HCT116 (cell line): Measurements from ENCODE around the gene SIVA1. TPM values are rescaled to one million over a fixed set of nuclear protein-coding genes. Genes with fewer than 3 reads are reported as not detected.

Source experiments
- ATAC-seq: fragments of 200-7000 bp; cut with Tn5 transposase; 2 replicates; pipeline ENCODE4 v1.9.1; 2020; ENCODE audit warnings: mild to moderate bottlenecking, moderate library complexity
- BruUV-seq: library from RNA; stranded (reverse); fragments of 400-500 nt; replicated peaks from 2 replicates; lab custom pipeline; 2021; lab: Mats Ljungman, UMichigan
- CTCF ChIA-PET: fragments of 300-600 bp; sonication (Branson Sonifier 250); formaldehyde crosslinking; loops from one replicate; lab custom pipeline; 2021; ENCODE audit warnings: antibody characterized with exemption; lab: Charles Lee
- POLR2A ChIA-PET: fragments of 300-600, 350-600 bp; sonication (Branson Sonifier 250); formaldehyde crosslinking; loops from one replicate; lab custom pipeline; 2021; ENCODE audit warnings: antibody characterized with exemption; lab: Charles Lee
- RAD21 ChIA-PET, 2 experiments: fragments of 300-600 bp; sonication (Branson Sonifier 250); formaldehyde crosslinking; loops; one replicate each; lab custom pipeline; 2023; ENCODE audit warnings: low total read pairs in 2 of 2; ENCODE audit not compliant: uncharacterized antibody in 2 of 2, unreplicated experiment in 2 of 2, low non-redundant PET in 1 of 2; lab: Charles Lee
- DNase-seq: peaks from one replicate; pipeline ENCODE4 v3.0.0-alpha.2; 2010; ENCODE audit warnings: low read depth, low spot score
- H2AFZ ChIP-seq: fragments of 200-600 bp; shearing (Covaris generic), sonication (generic); 2 replicates; pipeline ENCODE4 v1.6.1; 2017; ENCODE audit warnings: low read depth, mixed run types, mixed read lengths, antibody characterized with exemption, low read length; ENCODE audit not compliant: poor library complexity, severe bottlenecking
- H3K27ac ChIP-seq: 2 replicates; pipeline ENCODE4 v1.5.1; 2012; ENCODE audit warnings: low read depth, low read length
- H3K27me3 ChIP-seq: fragments of 200-600 bp; sonication (generic); 2 replicates; pipeline ENCODE4 v1.6.1; 2016; ENCODE audit warnings: mixed run types, low read length, mixed read lengths; ENCODE audit not compliant: insufficient read depth
- H3K36me3 ChIP-seq, 2 experiments: fragments of 200-500 bp in 1 of 2; fragments of 200-600 bp in 1 of 2; sonication (Bioruptor generic) in 1 of 2; sonication (generic) in 1 of 2; 2 replicates each; pipeline versions ENCODE4 v1.5.1 to v1.6.1; 2014 to 2016; ENCODE audit warnings: low read length in 2 of 2, inconsistent platforms in 1 of 2, mixed read lengths in 1 of 2, mixed run types in 1 of 2; ENCODE audit not compliant: insufficient read depth in 2 of 2, control insufficient read depth in 1 of 2
- H3K4me1 ChIP-seq, 2 experiments: fragments of 200-600 bp in 1 of 2; sonication (generic) in 1 of 2; 2 replicates each; pipeline versions ENCODE4 v1.5.1 to v1.6.1; 2012 to 2017; ENCODE audit warnings: low read length in 2 of 2, inconsistent platforms in 1 of 2, mild to moderate bottlenecking in 1 of 2, mixed read lengths in 1 of 2, mixed run types in 1 of 2, moderate library complexity in 1 of 2; ENCODE audit not compliant: insufficient read depth in 2 of 2, control insufficient read depth in 1 of 2
- H3K4me2 ChIP-seq: fragments of 200-600 bp; sonication (generic); 2 replicates; pipeline ENCODE4 v1.6.1; 2017; ENCODE audit warnings: mixed run types, low read length, mixed read lengths
- H3K4me3 ChIP-seq, 2 experiments: fragments of 200-600 bp in 1 of 2; sonication (generic) in 1 of 2; replicated peaks in 1 of 2; 2 replicates each; pipeline ENCODE4 v1.5.1; 2011 to 2016; ENCODE audit warnings: low read length in 2 of 2, control low read depth in 1 of 2, low read depth in 1 of 2, mild to moderate bottlenecking in 1 of 2, mixed read lengths in 1 of 2, mixed run types in 1 of 2
- H3K79me2 ChIP-seq: fragments of 200-600 bp; sonication (generic); 2 replicates; pipeline ENCODE4 v1.6.1; 2017; ENCODE audit warnings: mild to moderate bottlenecking, mixed run types, low read length, moderate library complexity, mixed read lengths; ENCODE audit not compliant: insufficient read depth
- H3K9ac ChIP-seq: fragments of 200-600 bp; sonication (generic); 2 replicates; pipeline ENCODE4 v1.6.1; 2016; ENCODE audit warnings: low read length, mixed read lengths
- H3K9me2 ChIP-seq: fragments of 200-600 bp; sonication (generic), shearing (Covaris generic); 2 replicates; pipeline ENCODE4 v1.6.1; 2017; ENCODE audit warnings: mixed run types, mild to moderate bottlenecking, moderate library complexity; ENCODE audit not compliant: insufficient read depth
- H3K9me3 ChIP-seq, 2 experiments: fragments of 200-500 bp in 1 of 2; fragments of 200-600 bp in 1 of 2; sonication (Bioruptor generic) in 1 of 2; sonication (generic) in 1 of 2; 2 replicates each; pipeline ENCODE4 v1.6.1; 2014 to 2017; ENCODE audit warnings: low read length in 2 of 2, mixed read lengths in 2 of 2, inconsistent platforms in 1 of 2, low read depth in 1 of 2, mild to moderate bottlenecking in 1 of 2, mixed run types in 1 of 2, moderate library complexity in 1 of 2; ENCODE audit not compliant: control insufficient read depth in 1 of 2, insufficient read depth in 1 of 2
- H4K20me1 ChIP-seq: fragments of 200-600 bp; sonication (generic), shearing (Covaris generic); 2 replicates; pipeline ENCODE4 v1.6.1; 2017; ENCODE audit warnings: mixed run types, mild to moderate bottlenecking, moderate library complexity; ENCODE audit not compliant: insufficient read depth
- ELF1 ChIP-seq: IDR thresholded peaks from 2 replicates; pipeline ENCODE4 v1.6.1; 2012; ENCODE audit warnings: low read depth, borderline replicate concordance
- SIN3A ChIP-seq: IDR thresholded peaks from 2 replicates; pipeline ENCODE4 v1.6.1; 2012; ENCODE audit warnings: low read depth
- SRF ChIP-seq: IDR thresholded peaks from 2 replicates; pipeline ENCODE4 v1.6.1; 2012; ENCODE audit warnings: low read depth
- YY1 ChIP-seq: IDR thresholded peaks from 2 replicates; pipeline ENCODE4 v1.6.1; 2011; ENCODE audit warnings: low read length, low read depth, moderate library complexity, mild to moderate bottlenecking; ENCODE audit not compliant: insufficient replicate concordance; ENCODE audit errors: extremely low read depth
- intact Hi-C: fragments of 100-400 bp; cut with micrococcal nuclease; formaldehyde crosslinking; loops from 2 replicates; pipeline ENCODE4 v1.10.0; 2022
- total RNA-seq: library from RNA; stranded (reverse); gene quantifications from one replicate; pipeline ENCODE4 v1.2.1, GENCODE V29; 2021; ENCODE audit not compliant: unreplicated experiment
- TF ChIP-seq, protein P1 (sequence below): IDR thresholded peaks from 2 replicates; pipeline ENCODE4 v1.6.1; 2012; ENCODE audit warnings: low read depth
- TF ChIP-seq, protein P2 (sequence below): IDR thresholded peaks from 2 replicates; pipeline ENCODE4 v1.6.1; 2011; ENCODE audit warnings: mild to moderate bottlenecking, low read length, moderate library complexity; ENCODE audit not compliant: insufficient replicate concordance; ENCODE audit errors: extremely low read depth

Gene SIVA1
- total RNA-seq, 1 experiment from 2014 or later = 141 TPM

GRCh38 chr14:104791425-104791824 lies 38.5 kb downstream of the SIVA1 start:
- ATAC-seq = no peak
- TF ChIP-seq, protein P1, sequence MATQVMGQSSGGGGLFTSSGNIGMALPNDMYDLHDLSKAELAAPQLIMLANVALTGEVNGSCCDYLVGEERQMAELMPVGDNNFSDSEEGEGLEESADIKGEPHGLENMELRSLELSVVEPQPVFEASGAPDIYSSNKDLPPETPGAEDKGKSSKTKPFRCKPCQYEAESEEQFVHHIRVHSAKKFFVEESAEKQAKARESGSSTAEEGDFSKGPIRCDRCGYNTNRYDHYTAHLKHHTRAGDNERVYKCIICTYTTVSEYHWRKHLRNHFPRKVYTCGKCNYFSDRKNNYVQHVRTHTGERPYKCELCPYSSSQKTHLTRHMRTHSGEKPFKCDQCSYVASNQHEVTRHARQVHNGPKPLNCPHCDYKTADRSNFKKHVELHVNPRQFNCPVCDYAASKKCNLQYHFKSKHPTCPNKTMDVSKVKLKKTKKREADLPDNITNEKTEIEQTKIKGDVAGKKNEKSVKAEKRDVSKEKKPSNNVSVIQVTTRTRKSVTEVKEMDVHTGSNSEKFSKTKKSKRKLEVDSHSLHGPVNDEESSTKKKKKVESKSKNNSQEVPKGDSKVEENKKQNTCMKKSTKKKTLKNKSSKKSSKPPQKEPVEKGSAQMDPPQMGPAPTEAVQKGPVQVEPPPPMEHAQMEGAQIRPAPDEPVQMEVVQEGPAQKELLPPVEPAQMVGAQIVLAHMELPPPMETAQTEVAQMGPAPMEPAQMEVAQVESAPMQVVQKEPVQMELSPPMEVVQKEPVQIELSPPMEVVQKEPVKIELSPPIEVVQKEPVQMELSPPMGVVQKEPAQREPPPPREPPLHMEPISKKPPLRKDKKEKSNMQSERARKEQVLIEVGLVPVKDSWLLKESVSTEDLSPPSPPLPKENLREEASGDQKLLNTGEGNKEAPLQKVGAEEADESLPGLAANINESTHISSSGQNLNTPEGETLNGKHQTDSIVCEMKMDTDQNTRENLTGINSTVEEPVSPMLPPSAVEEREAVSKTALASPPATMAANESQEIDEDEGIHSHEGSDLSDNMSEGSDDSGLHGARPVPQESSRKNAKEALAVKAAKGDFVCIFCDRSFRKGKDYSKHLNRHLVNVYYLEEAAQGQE = no peak
- TF ChIP-seq YY1 (no peak), SIN3A (no peak), ELF1 (no peak), SRF (no peak)
- TF ChIP-seq, protein P2, sequence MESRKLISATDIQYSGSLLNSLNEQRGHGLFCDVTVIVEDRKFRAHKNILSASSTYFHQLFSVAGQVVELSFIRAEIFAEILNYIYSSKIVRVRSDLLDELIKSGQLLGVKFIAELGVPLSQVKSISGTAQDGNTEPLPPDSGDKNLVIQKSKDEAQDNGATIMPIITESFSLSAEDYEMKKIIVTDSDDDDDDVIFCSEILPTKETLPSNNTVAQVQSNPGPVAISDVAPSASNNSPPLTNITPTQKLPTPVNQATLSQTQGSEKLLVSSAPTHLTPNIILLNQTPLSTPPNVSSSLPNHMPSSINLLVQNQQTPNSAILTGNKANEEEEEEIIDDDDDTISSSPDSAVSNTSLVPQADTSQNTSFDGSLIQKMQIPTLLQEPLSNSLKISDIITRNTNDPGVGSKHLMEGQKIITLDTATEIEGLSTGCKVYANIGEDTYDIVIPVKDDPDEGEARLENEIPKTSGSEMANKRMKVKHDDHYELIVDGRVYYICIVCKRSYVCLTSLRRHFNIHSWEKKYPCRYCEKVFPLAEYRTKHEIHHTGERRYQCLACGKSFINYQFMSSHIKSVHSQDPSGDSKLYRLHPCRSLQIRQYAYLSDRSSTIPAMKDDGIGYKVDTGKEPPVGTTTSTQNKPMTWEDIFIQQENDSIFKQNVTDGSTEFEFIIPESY = no peak
- TF ChIP-seq, all 23 proteins: peak for 0
- CTCF ChIA-PET = no interaction called here
- Histone ChIP-seq H3K4me2 (no peak overlapping the region), H3K27ac (no peak overlapping the region; the same call in 1 of the 2 replicates), H4K20me1 (no peaks in the 10 kb centered on the region), H2AFZ (no peak overlapping the region), H3K27me3 (no peaks in the 10 kb centered on the region), H3K4me1 (peaks cover 14 to 26% of the 10 kb centered on the region in 2 experiments), H3K9ac (no peak overlapping the region), H3K36me3 (peaks cover 8 to 12% of the 10 kb centered on the region in 2 experiments), H3K4me3 (no peak overlapping the region), H3K9me2 (no peaks in the 10 kb centered on the region), H3K79me2 (peaks cover 75% of the 10 kb centered on the region), H3K9me3 (no peaks in the 10 kb centered on the region)
- RAD21 ChIA-PET = no interaction called here
- no TSS peak for BruUV-seq
- DNase-seq = no peak
- intact Hi-C loops = no loop called here
- POLR2A ChIA-PET = no interaction called here
